Aortic smooth muscle cell (primary cell): ENCODE results near the gene SORBS1. TPM values are rescaled to one million over a fixed set of nuclear protein-coding genes. Genes with fewer than 3 reads are reported as not detected.

ENCODE experiments used
- total RNA-seq: library from RNA; depleted of rRNA; stranded (reverse); fragments of >200 nt; gene quantifications from 2 replicates; pipeline ENCODE4 v1.2.3, GENCODE V29; 2014

SORBS1 gene
- total RNA-seq, result 1.5 and 3.3 TPM in 2 replicates

DNA sequence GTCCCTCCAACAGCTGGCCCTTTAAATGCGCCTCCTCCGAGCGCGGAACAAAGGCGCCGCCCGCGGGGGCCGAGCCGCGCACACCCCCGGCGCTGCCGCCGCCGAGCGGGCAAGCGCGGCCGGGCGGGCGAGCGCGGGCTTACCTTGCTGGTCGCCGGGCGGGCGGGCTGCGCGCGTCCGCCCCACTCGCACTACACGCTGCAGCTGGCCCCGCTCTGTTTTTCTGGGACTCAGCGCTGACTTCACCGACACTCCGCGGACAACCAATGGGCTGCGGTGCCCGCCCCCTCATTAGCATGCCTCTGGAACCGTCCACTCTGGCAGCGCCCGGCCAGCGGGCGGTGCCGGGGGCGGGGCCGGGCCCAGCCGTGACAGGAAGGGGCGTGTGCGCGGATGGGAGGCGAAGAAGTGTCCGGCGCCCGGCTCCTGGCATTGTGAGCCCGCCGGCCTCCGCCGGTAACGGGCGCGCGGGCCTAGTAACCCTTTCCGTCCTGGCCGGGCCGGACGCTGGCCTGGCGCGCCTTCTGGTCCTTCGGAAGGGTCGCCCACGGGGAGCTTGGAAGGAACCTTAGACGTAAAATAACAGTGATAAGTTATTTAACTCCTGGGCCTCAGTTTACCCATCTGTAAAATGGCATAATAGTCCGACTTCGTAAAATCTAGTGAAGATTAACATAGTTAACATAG, at the start of gene SORBS1:
Gene SORBS1, minus strand, starts transcription at position 195 of the 687 bp plus-strand sequence. CDS start 120,236 bp downstream, outside the sequence.

DNA sequence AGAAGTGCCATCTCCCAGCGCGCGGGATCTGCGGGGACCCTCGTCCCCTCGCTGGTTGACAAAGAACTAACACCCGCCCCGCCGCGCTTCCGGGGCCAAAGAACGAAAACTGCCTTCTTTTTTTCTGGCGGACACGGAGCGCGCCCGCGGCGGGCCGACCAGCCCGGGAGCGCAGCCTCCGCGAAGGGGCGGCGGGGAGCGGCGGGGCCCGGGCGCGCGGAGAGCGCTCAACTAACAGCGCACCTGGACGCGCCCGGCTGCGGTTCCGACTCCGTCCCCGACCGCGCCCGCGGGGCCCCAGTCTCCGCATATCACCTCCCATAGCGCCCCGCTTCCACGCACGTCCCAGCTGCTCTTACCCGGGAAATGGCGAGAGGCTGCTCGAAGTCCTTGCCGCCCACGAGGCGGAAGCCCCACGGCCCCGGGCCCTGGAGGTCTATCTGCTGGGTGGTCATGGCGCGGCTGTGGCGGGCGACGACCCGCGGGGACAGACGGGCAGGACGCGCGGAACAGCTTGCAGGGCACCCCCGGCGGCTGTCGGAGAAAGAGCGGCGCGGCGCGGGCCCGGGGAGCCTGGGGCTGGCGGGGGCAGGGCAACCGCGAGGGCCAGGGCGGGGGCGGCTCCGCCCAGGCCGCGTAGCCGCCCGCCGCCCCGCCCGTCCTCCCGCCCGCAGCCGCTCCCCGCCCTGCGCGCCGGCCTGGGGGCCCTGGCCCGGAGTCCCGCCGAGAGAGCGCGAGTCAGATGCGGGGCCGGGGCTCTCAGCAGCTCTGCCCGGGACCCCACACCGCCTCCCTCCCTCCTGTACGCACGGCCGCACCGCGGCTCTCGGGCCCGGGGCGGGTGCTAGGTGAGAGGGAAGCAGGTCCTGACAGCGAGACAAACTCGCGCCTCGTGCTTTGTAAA, 270.5 kb downstream of the SORBS1 start, which contains the start of gene PDLIM1:
Gene PDLIM1, minus strand, starts transcription at position 543 of the 904 bp plus-strand sequence. Its CDS starts 88 bp downstream, at position 455.

Other genes starting within 250 kb of the SORBS1 start
- gene ALDH18A1, start 95.3 kb upstream of the SORBS1 start, total RNA-seq, result 105 and 132 TPM in 2 replicates
- 30.1 and 32.0 TPM in 2 replicates for gene TCTN3, start 132.6 kb upstream of the SORBS1 start, total RNA-seq
- 0.99 and 1.1 TPM in 2 replicates for gene ENTPD1, start 194.8 kb upstream of the SORBS1 start, total RNA-seq